ENCODE results near the gene PRRC2A.

Gene PRRC2A

DNA sequence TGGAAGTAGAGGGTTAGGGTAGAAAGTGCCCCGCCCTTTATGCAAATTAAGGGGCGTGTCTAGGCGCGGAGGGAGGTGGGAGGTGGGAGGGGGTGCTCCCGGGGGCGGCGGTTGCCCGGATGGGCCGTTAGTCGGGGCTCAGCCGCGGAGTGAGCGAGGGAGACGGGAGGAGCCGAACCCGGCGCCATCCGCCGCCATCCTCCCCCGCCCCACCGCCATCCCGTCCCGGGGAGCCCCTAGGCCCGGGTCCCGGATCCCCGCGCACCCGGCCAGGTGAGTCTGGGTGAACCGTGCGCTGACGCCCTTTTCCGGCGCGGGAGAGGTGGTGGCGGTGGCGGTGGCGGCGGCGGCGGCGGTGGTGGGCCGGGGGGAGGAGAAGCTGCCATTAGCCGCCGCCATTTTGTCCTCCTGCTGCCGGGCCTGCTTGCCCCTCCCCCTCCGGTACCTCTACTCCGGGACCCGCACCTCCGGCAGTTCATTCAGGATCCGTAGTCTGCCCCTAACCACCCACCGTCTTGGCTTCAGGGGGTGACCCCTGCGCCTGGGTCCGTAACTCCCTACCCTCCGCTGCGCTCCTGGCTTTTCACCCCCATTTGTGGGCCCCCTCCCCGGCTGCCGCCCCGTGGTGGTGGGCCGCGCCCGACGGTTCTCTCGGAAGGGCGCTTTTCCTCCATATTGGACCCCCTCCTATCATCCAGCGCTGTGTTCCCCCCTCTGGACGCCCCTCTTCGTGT lies at the start of gene PRRC2A:
PRRC2A (plus strand) TSS at position 130 of the 734 bp plus-strand sequence. CDS start 2,075 bp downstream, outside the sequence.
- DNase-seq, result peak; percentile 99

DNA sequence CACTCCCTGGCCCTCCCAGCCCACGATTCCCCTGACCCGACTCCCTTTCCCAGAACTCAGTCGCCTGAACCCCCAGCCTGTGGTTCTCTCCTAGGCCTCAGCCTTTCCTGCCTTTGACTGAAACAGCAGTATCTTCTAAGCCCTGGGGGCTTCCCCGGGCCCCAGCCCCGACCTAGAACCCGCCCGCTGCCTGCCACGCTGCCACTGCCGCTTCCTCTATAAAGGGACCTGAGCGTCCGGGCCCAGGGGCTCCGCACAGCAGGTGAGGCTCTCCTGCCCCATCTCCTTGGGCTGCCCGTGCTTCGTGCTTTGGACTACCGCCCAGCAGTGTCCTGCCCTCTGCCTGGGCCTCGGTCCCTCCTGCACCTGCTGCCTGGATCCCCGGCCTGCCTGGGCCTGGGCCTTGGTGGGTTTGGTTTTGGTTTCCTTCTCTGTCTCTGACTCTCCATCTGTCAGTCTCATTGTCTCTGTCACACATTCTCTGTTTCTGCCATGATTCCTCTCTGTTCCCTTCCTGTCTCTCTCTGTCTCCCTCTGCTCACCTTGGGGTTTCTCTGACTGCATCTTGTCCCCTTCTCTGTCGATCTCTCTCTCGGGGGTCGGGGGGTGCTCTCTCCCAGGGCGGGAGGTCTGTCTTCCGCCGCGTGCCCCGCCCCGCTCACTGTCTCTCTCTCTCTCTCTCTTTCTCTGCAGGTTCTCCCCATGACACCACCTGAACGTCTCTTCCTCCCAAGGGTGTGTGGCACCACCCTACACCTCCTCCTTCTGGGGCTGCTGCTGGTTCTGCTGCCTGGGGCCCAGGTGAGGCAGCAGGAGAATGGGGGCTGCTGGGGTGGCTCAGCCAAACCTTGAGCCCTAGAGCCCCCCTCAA lies 48.2 kb upstream of the PRRC2A start, which contains the start of gene LTA:
LTA (plus strand) TSS at position 249 of the 871 bp plus-strand sequence; CDS start at position 703, 454 bp downstream.
- DNase-seq, result no peak

DNA sequence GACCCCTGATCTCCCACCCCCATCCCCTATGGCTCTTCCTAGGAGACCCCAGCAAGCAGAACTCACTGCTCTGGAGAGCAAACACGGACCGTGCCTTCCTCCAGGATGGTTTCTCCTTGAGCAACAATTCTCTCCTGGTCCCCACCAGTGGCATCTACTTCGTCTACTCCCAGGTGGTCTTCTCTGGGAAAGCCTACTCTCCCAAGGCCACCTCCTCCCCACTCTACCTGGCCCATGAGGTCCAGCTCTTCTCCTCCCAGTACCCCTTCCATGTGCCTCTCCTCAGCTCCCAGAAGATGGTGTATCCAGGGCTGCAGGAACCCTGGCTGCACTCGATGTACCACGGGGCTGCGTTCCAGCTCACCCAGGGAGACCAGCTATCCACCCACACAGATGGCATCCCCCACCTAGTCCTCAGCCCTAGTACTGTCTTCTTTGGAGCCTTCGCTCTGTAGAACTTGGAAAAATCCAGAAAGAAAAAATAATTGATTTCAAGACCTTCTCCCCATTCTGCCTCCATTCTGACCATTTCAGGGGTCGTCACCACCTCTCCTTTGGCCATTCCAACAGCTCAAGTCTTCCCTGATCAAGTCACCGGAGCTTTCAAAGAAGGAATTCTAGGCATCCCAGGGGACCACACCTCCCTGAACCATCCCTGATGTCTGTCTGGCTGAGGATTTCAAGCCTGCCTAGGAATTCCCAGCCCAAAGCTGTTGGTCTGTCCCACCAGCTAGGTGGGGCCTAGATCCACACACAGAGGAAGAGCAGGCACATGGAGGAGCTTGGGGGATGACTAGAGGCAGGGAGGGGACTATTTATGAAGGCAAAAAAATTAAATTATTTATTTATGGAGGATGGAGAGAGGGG lies 47.0 kb upstream of the PRRC2A start:
- DNase-seq, result no peak

DNA sequence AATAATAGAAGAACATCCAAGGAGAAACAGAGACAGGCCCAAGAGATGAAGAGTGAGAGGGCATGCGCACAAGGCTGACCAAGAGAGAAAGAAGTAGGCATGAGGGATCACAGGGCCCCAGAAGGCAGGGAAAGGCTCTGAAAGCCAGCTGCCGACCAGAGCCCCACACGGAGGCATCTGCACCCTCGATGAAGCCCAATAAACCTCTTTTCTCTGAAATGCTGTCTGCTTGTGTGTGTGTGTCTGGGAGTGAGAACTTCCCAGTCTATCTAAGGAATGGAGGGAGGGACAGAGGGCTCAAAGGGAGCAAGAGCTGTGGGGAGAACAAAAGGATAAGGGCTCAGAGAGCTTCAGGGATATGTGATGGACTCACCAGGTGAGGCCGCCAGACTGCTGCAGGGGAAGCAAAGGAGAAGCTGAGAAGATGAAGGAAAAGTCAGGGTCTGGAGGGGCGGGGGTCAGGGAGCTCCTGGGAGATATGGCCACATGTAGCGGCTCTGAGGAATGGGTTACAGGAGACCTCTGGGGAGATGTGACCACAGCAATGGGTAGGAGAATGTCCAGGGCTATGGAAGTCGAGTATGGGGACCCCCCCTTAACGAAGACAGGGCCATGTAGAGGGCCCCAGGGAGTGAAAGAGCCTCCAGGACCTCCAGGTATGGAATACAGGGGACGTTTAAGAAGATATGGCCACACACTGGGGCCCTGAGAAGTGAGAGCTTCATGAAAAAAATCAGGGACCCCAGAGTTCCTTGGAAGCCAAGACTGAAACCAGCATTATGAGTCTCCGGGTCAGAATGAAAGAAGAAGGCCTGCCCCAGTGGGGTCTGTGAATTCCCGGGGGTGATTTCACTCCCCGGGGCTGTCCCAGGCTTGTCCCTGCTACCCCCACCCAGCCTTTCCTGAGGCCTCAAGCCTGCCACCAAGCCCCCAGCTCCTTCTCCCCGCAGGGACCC lies 46.1 kb upstream of the PRRC2A start:
- DNase-seq, result no peak

DNA sequence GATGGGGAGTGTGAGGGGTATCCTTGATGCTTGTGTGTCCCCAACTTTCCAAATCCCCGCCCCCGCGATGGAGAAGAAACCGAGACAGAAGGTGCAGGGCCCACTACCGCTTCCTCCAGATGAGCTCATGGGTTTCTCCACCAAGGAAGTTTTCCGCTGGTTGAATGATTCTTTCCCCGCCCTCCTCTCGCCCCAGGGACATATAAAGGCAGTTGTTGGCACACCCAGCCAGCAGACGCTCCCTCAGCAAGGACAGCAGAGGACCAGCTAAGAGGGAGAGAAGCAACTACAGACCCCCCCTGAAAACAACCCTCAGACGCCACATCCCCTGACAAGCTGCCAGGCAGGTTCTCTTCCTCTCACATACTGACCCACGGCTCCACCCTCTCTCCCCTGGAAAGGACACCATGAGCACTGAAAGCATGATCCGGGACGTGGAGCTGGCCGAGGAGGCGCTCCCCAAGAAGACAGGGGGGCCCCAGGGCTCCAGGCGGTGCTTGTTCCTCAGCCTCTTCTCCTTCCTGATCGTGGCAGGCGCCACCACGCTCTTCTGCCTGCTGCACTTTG lies 45.1 kb upstream of the PRRC2A start, which contains the start of gene TNF:
TNF (plus strand) TSS at position 231 of the 567 bp plus-strand sequence; CDS start at position 408, 177 bp downstream.
- no peak for DNase-seq

DNA sequence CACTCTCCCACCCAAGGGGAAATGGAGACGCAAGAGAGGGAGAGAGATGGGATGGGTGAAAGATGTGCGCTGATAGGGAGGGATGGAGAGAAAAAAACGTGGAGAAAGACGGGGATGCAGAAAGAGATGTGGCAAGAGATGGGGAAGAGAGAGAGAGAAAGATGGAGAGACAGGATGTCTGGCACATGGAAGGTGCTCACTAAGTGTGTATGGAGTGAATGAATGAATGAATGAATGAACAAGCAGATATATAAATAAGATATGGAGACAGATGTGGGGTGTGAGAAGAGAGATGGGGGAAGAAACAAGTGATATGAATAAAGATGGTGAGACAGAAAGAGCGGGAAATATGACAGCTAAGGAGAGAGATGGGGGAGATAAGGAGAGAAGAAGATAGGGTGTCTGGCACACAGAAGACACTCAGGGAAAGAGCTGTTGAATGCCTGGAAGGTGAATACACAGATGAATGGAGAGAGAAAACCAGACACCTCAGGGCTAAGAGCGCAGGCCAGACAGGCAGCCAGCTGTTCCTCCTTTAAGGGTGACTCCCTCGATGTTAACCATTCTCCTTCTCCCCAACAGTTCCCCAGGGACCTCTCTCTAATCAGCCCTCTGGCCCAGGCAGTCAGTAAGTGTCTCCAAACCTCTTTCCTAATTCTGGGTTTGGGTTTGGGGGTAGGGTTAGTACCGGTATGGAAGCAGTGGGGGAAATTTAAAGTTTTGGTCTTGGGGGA lies 44.4 kb upstream of the PRRC2A start:
- DNase-seq, result no peak

DNA sequence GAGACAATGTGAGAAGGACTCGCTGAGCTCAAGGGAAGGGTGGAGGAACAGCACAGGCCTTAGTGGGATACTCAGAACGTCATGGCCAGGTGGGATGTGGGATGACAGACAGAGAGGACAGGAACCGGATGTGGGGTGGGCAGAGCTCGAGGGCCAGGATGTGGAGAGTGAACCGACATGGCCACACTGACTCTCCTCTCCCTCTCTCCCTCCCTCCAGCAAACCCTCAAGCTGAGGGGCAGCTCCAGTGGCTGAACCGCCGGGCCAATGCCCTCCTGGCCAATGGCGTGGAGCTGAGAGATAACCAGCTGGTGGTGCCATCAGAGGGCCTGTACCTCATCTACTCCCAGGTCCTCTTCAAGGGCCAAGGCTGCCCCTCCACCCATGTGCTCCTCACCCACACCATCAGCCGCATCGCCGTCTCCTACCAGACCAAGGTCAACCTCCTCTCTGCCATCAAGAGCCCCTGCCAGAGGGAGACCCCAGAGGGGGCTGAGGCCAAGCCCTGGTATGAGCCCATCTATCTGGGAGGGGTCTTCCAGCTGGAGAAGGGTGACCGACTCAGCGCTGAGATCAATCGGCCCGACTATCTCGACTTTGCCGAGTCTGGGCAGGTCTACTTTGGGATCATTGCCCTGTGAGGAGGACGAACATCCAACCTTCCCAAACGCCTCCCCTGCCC lies 43.5 kb upstream of the PRRC2A start:
- DNase-seq, result no peak

DNA sequence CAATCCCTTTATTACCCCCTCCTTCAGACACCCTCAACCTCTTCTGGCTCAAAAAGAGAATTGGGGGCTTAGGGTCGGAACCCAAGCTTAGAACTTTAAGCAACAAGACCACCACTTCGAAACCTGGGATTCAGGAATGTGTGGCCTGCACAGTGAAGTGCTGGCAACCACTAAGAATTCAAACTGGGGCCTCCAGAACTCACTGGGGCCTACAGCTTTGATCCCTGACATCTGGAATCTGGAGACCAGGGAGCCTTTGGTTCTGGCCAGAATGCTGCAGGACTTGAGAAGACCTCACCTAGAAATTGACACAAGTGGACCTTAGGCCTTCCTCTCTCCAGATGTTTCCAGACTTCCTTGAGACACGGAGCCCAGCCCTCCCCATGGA lies 42.9 kb upstream of the PRRC2A start:
- DNase-seq, result no peak

DNA sequence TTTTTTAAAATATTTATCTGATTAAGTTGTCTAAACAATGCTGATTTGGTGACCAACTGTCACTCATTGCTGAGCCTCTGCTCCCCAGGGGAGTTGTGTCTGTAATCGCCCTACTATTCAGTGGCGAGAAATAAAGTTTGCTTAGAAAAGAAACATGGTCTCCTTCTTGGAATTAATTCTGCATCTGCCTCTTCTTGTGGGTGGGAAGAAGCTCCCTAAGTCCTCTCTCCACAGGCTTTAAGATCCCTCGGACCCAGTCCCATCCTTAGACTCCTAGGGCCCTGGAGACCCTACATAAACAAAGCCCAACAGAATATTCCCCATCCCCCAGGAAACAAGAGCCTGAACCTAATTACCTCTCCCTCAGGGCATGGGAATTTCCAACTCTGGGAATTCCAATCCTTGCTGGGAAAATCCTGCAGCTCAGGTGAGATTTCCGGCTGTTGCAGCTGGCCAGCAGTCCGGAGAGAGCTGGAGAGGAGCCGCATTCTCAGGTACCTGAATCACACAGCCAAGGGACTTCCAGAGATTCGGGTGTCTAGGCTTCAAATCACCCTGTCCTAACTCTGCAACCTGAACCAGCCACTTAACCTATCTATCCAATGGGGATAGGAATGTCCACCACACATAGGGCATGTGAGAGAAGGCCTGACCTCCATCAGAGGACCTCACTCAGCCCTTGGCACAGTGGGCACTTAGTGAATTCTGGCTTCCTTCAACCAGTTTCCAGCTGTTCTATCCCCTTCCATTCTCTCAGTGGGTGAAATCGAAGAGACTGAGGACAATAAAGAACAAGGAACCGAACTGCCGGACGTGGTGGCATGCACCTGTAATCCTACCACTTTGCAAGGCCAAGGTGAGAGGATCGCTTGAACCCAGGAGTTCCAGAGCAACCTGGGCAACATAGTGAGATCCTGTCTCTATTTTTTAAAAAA lies 42.1 kb upstream of the PRRC2A start:
- DNase-seq, result no peak

DNA sequence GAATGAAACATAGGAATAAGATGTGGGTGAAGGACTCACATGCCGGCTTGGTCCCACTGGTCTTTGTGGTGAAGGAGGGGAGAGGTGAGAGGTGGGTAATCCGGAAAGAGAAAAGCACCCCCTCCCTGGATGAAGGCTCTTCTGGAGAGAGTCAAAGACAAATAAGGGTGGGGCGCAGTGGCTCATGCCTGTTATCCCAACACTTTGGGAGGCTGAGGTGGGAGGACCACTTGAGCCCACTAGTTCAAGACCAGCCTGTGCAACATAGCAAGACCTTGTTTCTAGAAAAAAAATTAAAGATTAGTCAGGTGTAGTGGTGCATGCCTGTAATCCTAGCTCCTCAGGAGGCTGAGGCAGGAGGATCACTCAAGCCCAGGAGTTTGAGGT lies 41.4 kb upstream of the PRRC2A start:
- no peak for DNase-seq

DNA sequence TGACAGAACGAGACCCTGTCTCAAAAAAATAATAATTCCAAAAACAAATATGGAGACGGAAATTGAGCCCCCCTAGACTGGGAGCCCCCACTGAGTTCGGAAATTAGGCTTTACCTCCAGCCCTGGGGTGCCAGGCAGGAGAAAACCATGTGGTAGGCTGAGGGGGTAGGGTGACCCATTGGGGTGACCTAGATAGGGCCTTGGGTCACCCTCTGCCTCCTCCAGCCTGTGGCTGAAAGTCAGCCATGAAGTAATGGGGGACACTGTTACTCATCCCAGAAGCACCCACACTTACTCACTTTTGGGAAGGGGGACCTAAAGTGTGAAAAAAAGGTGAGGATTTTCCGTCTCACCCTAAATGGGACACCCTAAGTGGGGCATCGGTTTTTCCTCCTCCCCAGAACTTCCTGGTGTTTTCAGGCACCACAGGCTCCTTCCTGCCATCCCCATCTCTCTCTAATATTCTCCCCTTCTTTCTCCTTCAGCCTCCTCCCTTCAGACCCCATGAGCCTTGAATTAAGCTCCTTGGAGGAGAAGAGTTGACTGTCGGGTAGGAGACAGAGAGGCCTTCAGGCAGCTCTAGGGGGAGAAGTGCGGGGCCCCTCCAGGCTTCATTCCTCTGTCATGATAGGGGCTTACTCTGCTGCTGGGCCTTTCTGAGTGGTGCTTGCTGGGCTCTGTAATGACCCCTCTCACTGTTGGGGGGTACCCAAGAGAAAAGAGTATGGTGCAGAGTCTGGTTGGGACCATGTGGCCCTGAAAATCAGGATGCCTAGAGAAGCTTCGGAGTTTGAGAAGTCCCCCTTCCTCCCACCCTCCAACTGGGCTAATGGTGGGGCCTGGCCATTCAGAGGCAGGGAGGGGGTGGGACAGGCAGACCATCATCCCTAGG lies 40.7 kb upstream of the PRRC2A start:
- no peak for DNase-seq

DNA sequence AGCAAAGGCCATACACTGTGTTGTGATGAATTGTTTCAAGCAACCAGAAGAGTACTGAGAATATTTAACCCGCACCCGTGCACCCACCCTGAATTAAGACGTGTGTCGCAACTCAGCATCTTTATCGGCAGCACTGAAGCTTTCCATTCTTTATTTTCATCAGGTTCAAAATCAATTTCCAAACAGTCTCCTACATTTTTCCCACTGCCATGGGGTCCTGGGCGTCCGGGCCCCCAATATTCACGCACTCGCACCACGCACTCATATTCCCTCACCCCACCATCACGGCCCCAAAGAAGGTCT lies 40.1 kb upstream of the PRRC2A start:
- no peak for DNase-seq

DNA sequence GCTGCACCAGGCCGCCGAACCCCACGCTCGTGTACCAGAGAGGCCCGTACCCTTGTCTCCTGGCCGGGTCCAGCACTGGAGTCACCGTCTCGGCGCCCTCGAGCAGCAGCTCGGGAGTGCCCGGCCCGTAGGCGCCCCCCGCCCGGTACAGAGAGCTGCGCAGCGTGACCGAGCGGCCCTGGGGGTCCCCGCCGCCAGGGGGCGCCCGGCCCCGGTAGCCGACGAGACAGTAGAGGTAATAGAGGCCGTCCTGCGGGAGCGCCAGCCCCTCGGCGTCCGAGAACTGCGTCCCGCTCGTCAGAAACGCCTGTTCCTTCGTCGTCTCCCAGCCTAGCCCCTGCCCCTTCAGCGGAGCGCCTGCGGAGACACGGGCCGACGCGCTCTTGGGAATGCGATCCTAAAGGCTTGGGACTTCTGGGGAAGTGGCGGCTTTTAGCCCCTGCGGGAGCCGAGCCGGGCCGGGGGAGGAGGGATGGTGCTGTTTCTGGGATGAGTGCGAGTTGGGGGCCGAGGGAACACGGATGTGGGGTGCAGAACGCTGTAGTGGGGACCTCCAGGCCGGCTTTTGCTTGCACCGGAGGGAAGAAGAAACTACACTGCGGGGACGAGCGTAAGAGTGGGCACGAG lies 39.6 kb upstream of the PRRC2A start:
- DNase-seq, result peak; percentile 51

DNA sequence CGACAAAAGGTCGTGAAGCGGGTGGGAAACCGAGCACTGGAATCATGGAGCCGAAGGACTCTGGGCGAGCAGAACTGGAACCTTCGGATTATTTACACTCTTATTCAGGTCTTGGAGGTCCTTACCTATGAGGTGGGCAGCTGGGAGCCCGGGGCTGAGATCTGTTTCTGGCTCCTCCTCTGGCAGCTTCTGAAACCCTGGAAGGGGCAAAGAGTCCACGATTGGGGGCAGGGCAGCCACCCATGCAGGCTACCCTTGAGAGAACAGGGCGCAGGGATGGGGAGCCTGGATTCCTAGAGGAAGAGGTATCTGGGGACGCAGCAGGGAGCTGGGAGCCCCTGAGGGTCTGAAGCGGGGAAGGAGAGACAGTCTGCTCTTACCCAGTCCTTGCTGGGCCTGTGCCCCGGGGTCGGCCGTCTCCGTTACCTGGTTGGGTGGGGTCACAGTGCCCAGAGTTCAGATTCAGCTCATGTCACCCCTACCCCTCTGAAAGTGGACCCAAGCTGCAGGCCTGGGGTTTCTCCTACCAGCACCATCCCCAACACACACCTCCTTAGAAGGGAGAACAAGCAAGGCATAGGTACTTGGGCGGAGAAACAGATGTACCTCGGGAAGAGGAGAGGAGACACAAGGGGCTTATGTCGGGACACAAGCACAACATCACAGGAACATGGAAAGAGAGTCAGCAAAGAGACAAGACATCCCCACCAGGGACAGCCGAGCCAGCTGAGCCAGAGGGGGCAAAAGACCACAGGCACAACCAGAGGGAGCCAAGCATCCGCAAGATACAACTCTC lies 38.9 kb upstream of the PRRC2A start:
- DNase-seq, result peak; percentile 40

DNA sequence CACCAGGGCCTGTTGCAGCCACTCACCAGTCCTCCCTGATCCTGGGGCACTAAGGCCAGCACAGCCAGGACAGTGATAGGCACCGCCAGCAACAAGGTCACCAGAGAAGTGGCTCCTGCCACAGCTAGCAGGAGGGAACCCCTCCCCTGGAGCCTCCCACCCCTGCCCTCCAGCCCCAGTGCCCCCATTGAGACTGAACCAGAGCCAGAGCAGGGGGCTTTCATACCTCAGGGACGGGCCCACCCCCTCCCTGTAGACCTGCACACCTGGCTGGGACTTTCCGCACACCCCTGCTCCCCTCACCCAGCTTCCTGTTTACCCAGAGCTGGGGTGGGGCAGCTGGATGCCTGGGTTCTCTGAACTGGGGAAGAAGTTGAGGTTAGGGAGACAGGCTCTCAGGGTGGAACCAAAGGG lies 38.3 kb upstream of the PRRC2A start, which contains the start of gene LTB:
LTB (minus strand) TSS at position 195 of the 414 bp plus-strand sequence; CDS start at position 188, 7 bp downstream.
- no peak for DNase-seq

DNA sequence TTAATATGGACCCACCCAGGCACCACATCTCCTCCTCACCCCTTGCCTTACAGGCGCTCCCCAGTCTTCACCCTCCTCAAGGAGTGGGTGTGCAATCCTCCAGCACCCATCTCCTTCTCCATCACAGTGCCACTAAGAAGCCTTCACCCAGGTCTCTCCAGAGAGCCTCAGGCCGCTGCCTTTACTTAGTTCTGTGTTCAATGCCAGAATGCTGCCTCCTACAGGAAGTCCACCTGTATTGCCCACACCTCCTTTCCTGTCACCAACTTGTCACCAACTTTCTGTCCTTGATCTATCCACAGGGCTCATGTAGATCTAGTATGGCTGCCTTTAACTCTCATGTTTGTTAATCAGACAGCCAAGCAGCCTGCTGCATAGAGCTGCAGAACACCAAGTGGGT lies 35.0 kb upstream of the PRRC2A start:
- peak; percentile 90 for DNase-seq

All from KG1 (cell line).